Suprapubic skin (tissue), 4 donors: ENCODE results near the gene PTOV1. TPM values are rescaled to one million over a fixed set of nuclear protein-coding genes. Genes with fewer than 3 reads are reported as not detected.

Experiments used
- DNase-seq, 2 donors: peaks; one replicate each; pipeline ENCODE4 v3.0.0-alpha.2; 2019; ENCODE audit warnings: low spot score in 2 of 2
- H3K27ac ChIP-seq: fragments of 200-600 bp; sonication (generic); one replicate; pipeline ENCODE4 v1.5.1; 2019
- H3K27me3 ChIP-seq: fragments of 200-600 bp; sonication (generic); one replicate; pipeline ENCODE4 v1.5.1; 2019
- H3K36me3 ChIP-seq: fragments of 200-600 bp; sonication (generic); one replicate; pipeline ENCODE4 v1.5.1; 2019
- H3K4me1 ChIP-seq: fragments of 200-600 bp; sonication (generic); one replicate; pipeline ENCODE4 v1.5.1; 2019
- H3K4me3 ChIP-seq: fragments of 200-600 bp; sonication (generic); one replicate; pipeline ENCODE4 v1.5.1; 2019; ENCODE audit warnings: mild to moderate bottlenecking
- H3K9me3 ChIP-seq: fragments of 200-600 bp; sonication (generic); one replicate; pipeline ENCODE4 v1.5.1; 2019
- EP300 ChIP-seq: sonication (generic); formaldehyde crosslinking; IDR thresholded peaks from one replicate; pipeline ENCODE4 v1.6.1; 2017; ENCODE audit warnings: antibody characterized with exemption
- POLR2A ChIP-seq, 2 donors: fragments of 450-650 bp; IDR thresholded peaks; one replicate each; pipeline ENCODE4 v1.6.1; 2017; ENCODE audit warnings: antibody characterized with exemption in 2 of 2, mild to moderate bottlenecking in 2 of 2, moderate library complexity in 2 of 2
- POLR2AphosphoS5 ChIP-seq, 3 donors: sonication (generic); formaldehyde crosslinking; IDR thresholded peaks; one replicate each; pipeline ENCODE4 v1.6.1; 2017; ENCODE audit warnings: antibody characterized with exemption in 3 of 3
- WGBS: methylation state at CpG from one replicate; pipeline ENCODE4 v1.1.5; 2018; 5-methylcytosine and 5-hydroxymethylcytosine counted together
- total RNA-seq, 4 donors: library from RNA; depleted of rRNA; stranded (reverse); fragments of >200 nt; gene quantifications; one replicate each; pipeline ENCODE4 v1.1.0, GENCODE V29; 2016
- TF ChIP-seq, protein P1 (sequence below), 2 donors: fragments of 200-600 bp in 1 of 2; fragments of 450-650 bp in 1 of 2; sonication (generic) in 1 of 2; IDR thresholded peaks; one replicate each; pipeline ENCODE4 v1.5.1; 2016 to 2019; ENCODE audit warnings: antibody characterized with exemption in 2 of 2, mild to moderate bottlenecking in 1 of 2, moderate library complexity in 1 of 2

The PTOV1 gene
- total RNA-seq, 4 donors from 2014 or later = 82.2 to 147 (median 91.2) TPM

DNA sequence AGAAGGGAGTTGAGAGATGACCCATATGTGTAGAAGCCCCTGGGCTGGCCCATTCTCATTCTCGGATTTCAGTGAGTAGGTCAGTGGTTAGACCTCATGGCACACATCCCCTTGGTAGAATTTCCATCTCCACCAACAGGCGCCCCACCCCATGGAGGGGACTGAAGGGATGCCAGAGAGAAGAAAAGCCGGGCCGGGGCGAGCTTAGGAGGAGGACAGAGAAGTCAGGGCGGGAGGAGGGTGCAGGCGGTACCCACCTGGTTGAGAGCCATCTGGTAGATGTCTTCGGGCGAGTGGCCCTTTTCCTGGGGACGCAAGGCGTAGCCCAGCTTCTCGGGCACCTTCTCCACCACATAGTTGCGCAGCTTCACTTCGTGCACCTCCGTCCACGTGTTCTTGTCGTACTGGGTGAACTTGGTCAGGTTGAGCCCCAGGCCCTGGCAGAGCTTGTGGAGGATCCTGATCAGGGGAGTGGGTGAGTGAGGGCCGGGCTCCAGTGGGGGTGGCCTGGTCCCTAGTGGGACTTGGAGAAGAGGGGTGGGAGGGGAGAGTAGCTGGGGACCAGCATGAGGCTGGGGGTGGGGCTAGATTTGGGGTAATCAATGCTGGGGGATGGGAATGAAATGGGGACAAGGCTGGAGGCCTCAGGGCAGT is 43.2 kb downstream of the PTOV1 start:
- Histone ChIP-seq H3K36me3 (no peaks in the 10 kb centered on the region), H3K27ac (no peak overlapping the region), H3K4me3 (no peak overlapping the region), H3K9me3 (no peaks in the 10 kb centered on the region), H3K4me1 (peaks cover 38% of the 10 kb centered on the region), H3K27me3 (no peaks in the 10 kb centered on the region)
- TF ChIP-seq, protein P1, sequence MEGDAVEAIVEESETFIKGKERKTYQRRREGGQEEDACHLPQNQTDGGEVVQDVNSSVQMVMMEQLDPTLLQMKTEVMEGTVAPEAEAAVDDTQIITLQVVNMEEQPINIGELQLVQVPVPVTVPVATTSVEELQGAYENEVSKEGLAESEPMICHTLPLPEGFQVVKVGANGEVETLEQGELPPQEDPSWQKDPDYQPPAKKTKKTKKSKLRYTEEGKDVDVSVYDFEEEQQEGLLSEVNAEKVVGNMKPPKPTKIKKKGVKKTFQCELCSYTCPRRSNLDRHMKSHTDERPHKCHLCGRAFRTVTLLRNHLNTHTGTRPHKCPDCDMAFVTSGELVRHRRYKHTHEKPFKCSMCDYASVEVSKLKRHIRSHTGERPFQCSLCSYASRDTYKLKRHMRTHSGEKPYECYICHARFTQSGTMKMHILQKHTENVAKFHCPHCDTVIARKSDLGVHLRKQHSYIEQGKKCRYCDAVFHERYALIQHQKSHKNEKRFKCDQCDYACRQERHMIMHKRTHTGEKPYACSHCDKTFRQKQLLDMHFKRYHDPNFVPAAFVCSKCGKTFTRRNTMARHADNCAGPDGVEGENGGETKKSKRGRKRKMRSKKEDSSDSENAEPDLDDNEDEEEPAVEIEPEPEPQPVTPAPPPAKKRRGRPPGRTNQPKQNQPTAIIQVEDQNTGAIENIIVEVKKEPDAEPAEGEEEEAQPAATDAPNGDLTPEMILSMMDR (IDR thresholded peaks at IDR 0.05) = no peak
- TF ChIP-seq POLR2AphosphoS5 (IDR thresholded peaks at IDR 0.05) (no peak), EP300 (no peak), POLR2A (IDR thresholded peaks at IDR 0.05) (no peak)
- WGBS = 89% methylated on average over 18 of the region's 18 CpGs
- DNase-seq = peak in 1 of 2 donors; percentile 60

DNA sequence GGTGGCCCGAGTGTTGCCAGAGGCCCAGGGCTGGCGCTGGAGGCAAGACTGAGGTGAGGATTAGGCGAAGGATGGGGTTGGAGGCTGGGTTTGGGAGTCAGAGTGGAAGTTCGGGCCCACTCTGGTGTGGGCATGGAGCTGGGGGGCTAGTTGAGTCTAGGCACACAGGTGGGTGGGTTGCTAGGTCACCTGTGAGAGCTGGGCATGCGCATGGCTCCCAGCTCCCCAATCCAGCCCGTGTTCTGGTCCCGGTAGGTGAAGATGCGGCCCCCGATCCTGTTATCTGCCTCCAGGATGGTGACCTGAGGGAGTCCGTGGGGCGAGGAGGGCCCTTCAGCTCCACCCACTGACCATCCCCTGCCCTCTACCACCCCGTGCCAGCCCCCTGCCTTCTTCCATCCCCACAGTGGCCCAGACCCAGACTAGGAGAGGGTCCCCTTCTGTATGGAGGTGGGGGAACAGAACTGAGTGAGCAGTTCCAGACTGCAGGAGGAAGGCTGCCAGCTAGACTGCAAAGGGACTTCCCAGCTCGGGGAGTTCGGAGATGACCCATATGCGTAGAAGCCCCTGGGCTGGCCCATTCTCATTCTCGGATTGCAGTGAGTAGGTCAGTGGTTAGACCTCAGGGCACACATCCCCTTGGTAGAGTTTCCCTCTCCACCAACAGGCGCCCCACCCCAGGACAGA is 44.1 kb downstream of the PTOV1 start:
- Histone ChIP-seq H3K4me1 (peaks cover 30% of the 10 kb centered on the region), H3K27ac (no peak overlapping the region), H3K27me3 (no peaks in the 10 kb centered on the region), H3K36me3 (no peaks in the 10 kb centered on the region), H3K9me3 (no peaks in the 10 kb centered on the region), H3K4me3 (no peak overlapping the region)
- no peak for TF ChIP-seq POLR2A (IDR thresholded peaks at IDR 0.05)
- TF ChIP-seq, protein P1 (IDR thresholded peaks at IDR 0.05) = no peak
- no peak for TF ChIP-seq EP300
- no peak for TF ChIP-seq POLR2AphosphoS5 (IDR thresholded peaks at IDR 0.05)
- 80% methylated on average over 12 of the region's 17 CpGs for WGBS
- no peak for DNase-seq

DNA sequence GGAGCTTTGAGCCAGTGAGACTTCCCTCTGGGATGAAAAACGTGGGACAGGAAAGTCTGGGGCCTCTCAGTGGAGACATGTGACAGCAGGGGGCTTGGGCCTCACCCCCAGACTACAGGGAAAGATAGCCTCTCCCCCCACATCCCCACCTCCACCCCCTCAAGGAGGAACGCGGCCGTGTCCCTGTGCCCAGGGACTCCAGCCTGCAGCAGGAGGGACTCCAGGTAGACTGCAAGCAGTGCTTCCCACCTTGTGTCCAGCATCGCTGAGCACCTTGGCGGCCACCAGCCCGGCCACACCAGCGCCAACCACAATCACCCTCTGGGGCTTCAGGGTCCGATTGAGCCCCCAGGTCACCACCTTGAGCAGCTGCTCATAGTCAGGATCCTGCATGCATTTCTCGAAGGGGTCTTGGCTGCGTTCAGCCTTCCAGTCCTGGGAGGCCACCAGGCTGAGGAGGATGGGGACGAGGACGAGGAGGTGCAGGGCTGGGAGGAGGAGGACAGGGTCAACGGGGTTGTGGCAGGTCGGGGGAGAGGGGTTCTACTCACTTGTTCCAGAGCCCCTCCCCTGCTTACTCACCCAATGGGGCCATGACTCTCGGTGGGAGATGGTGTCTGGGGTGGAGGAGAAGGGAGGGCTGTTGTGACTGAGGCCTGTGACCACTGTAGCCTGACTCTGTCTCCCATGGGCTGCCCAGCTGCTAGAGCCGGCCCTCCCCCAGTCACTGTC is 44.8 kb downstream of the PTOV1 start:
- Histone ChIP-seq H3K36me3 (no peaks in the 10 kb centered on the region), H3K27ac (no peak overlapping the region), H3K4me3 (no peak overlapping the region), H3K9me3 (no peaks in the 10 kb centered on the region), H3K27me3 (no peaks in the 10 kb centered on the region), H3K4me1 (peaks cover 23% of the 10 kb centered on the region)
- no peak for TF ChIP-seq POLR2AphosphoS5 (IDR thresholded peaks at IDR 0.05)
- TF ChIP-seq, protein P1 (IDR thresholded peaks at IDR 0.05) = no peak
- no peak for TF ChIP-seq EP300
- TF ChIP-seq POLR2A (IDR thresholded peaks at IDR 0.05) = no peak
- WGBS = 62% methylated on average over 7 of the region's 17 CpGs
- no peak for DNase-seq

DNA sequence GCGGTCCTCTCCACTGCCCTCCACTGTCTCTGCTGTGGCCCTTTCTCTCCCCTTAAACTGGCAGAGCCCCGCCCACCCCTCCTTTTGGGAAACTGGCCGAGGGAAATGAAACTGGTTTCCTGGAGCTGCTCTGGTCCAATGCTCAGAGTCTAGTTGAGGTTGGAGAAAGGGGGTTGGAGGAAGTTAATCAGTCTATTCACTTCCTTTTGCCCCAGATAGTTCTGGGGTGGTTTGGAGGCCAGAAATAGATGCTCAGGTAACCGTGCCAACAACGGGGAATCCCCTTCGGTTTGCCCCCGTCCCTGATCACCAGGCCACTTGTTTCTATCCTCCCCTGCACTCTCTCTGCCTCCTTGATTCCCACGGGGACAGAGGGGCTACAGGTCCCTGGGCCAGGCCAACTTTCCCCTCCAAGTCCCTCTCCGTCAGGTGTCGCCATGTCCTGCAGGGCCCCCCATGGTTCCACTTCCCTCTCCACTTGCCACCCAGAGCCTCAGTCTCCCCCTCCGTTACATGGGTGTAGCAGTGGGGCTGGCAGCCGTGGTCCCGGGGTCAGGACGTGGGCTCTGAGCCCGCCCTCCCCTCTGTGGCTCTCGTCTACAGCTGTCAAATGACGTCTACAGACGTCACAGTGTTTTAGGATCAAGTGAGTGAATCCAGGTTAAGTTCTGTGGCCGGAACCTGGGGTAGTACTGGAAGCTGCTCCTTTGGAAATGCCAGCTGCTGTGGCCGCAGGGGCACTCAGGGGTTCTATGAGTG is 46.1 kb downstream of the PTOV1 start, which contains the start of gene IL4I1:
Gene IL4I1 (minus strand): TSS at position 25 of the 759 bp plus-strand sequence. CDS start 727 bp downstream, outside the sequence.
- DNase-seq = no peak
- H3K27ac ChIP-seq = peak within 1 kb of the TSS; percentile 51
- WGBS = 19% methylated on average over 19 of the region's 20 CpGs
- peak within 1 kb of the TSS; percentile 5 for H3K4me3 ChIP-seq
- H3K36me3 ChIP-seq = no peaks in the 10 kb centered on the region
- no peaks in the 10 kb centered on the region for H3K27me3 ChIP-seq
- H3K9me3 ChIP-seq = no peaks in the 10 kb centered on the region
- peaks cover 19% of the 10 kb centered on the region for H3K4me1 ChIP-seq
- TF ChIP-seq EP300 (no peak), POLR2A (IDR thresholded peaks at IDR 0.05) (no peak), POLR2AphosphoS5 (IDR thresholded peaks at IDR 0.05) (no peak)
- TF ChIP-seq, protein P1 (IDR thresholded peaks at IDR 0.05) = no peak
